HepG2 (cell line): Measurements from ENCODE around the gene NKAIN4. TPM values are rescaled to one million over a fixed set of nuclear protein-coding genes. Genes with fewer than 3 reads are reported as not detected.

Experiments
- ARID4A ChIP-seq: sonication (generic); formaldehyde crosslinking; IDR thresholded peaks from 2 replicates; pipeline ENCODE4 v1.5.0; 2020; ENCODE audit warnings: mild to moderate bottlenecking, missing genetic modification reagents, borderline replicate concordance
- ISL2 ChIP-seq: sonication (generic); formaldehyde crosslinking; IDR thresholded peaks from 2 replicates; pipeline ENCODE4 v1.5.0; 2020; ENCODE audit warnings: missing genetic modification reagents
- PAXIP1 ChIP-seq: sonication (generic); formaldehyde crosslinking; conservative IDR thresholded peaks from 2 replicates; pipeline ENCODE4 v1.4.0; 2020; ENCODE audit warnings: mild to moderate bottlenecking, missing genetic modification reagents, moderate library complexity
- PRDM15 ChIP-seq: sonication (generic); formaldehyde crosslinking; IDR thresholded peaks from 2 replicates; pipeline ENCODE4 v1.4.0; 2020; ENCODE audit warnings: missing genetic modification reagents
- REST ChIP-seq, 2 experiments: IDR thresholded peaks; 2 replicates each; pipeline ENCODE4 v1.6.1; 2011 to 2012; ENCODE audit warnings: low read length in 2 of 2, borderline replicate concordance in 1 of 2, low read depth in 1 of 2, mild to moderate bottlenecking in 1 of 2, moderate library complexity in 1 of 2
- SETDB1 ChIP-seq: sonication (generic); formaldehyde crosslinking; IDR thresholded peaks from 2 replicates; pipeline ENCODE4 v1.5.1; 2020; ENCODE audit warnings: missing genetic modification reagents, mild to moderate bottlenecking, borderline replicate concordance
- SMYD3 ChIP-seq: sonication (generic); formaldehyde crosslinking; IDR thresholded peaks from 2 replicates; pipeline ENCODE4 v1.8.1; 2023; ENCODE audit warnings: mild to moderate bottlenecking, missing genetic modification reagents
- SP1 ChIP-seq, 2 experiments: fragments of 450-650 bp in 1 of 2; sonication (generic) in 1 of 2; formaldehyde crosslinking in 1 of 2; IDR thresholded peaks; 2 replicates each; pipeline versions ENCODE4 v1.4.0 to v1.6.1; 2016 to 2020; ENCODE audit warnings: missing genetic modification reagents in 1 of 2
- TCF7 ChIP-seq: sonication (generic); IDR thresholded peaks from 2 replicates; pipeline ENCODE4 v1.6.1; 2016; ENCODE audit warnings: antibody characterized with exemption, low read depth
- TFDP2 ChIP-seq: sonication (generic); formaldehyde crosslinking; IDR thresholded peaks from 2 replicates; pipeline ENCODE4 v1.4.0; 2020; ENCODE audit warnings: missing genetic modification reagents
- polyA plus RNA-seq, 8 experiments: library from polyadenylated mRNA; depleted of rRNA in 3 of 8; stranded (reverse) in 7 of 8; unstranded in 1 of 8; fragments of >200 nt; fragmentation: Illumina TruSeq in 4 of 8; extraction: Trizol in 4 of 8; gene quantifications; 2 replicates each; pipeline versions ENCODE4 v1.2.1 to v1.2.3, GENCODE V29; 2011 to 2016; ENCODE audit warnings: low read depth in 4 of 8, missing spikeins in 1 of 8, mixed read lengths in 1 of 8; ENCODE audit not compliant: insufficient read depth in 1 of 8
- total RNA-seq, 5 experiments: library from RNA; depleted of rRNA; stranded (reverse); fragments of >200 nt; fragmentation: Illumina TruSeq; extraction: Trizol; gene quantifications; 2 replicates each; pipeline ENCODE4 v1.2.3, GENCODE V29; 2016; ENCODE audit warnings: low read depth in 1 of 5

NKAIN4 gene
- total and polyA plus RNA-seq, 2 of the 13 experiments (the other 11 are each of a cell fraction or from before 2014, with no cell fraction given) = not detected

- TF ChIP-seq PAXIP1 (CRISPR knock-in tag) (0 out of 2 replicates have a peak, but pooled peaks have one; percentile 39), SETDB1 (CRISPR knock-in tag) (no peak), ISL2 (no peak), PRDM15 (CRISPR knock-in tag) (no peak), TFDP2 (no peak), SP1 (IDR thresholded peaks at IDR 0.05) (no peak), SP1 (CRISPR knock-in tag; IDR thresholded peaks at IDR 0.05) (no peak), TCF7 (peak; percentile 80), REST (IDR thresholded peaks at IDR 0.05; ENCODE audit: borderline replicate concordance in 1 of 2, low read depth in 1 of 2, low read length in 2 of 2) (no peak), SMYD3 (CRISPR knock-in tag) (no peak), ARID4A (CRISPR knock-in tag) (peak; percentile 55; the same call in 1 of the 2 replicates)
Observed at GRCh38 chr20:63261060-63261794, 7.0 kb upstream of the NKAIN4 start (continued).
